Spleen (tissue), 7 donors: ENCODE results near the gene SRSF12.
A peak's percentile ranks its signal among the peaks of the same experiment; 100 is the strongest.

Experiments used
- POLR2A ChIP-seq, 3 donors: fragments of 450-650 bp; IDR thresholded peaks; one replicate each; pipeline ENCODE4 v1.5.1; 2017; ENCODE audit warnings: antibody characterized with exemption in 3 of 3, mild to moderate bottlenecking in 1 of 3
- POLR2AphosphoS5 ChIP-seq, 3 donors: sonication (generic); formaldehyde crosslinking; IDR thresholded peaks; one replicate each; pipeline ENCODE4 v1.5.1; 2017; ENCODE audit warnings: antibody characterized with exemption in 3 of 3
- TF ChIP-seq, protein P1 (sequence below), 11 experiments: fragments of 200-600 bp in 7 of 11; fragments of 450-650 bp in 4 of 11; sonication (generic) in 4 of 11; IDR thresholded peaks in 8 of 11; conservative IDR thresholded peaks in 3 of 11; 1 replicate in 7 of 11; 2 replicates in 4 of 11; pipeline versions ENCODE4 v1.4.0 to v1.8.0; 2016 to 2021; ENCODE audit warnings: antibody characterized with exemption in 11 of 11, inconsistent platforms in 4 of 11, mild to moderate bottlenecking in 1 of 11
- donor health status: DM: no; HTN: no; CAD: no; lungs with moderate emphysema.
- donor health status: DM: no; HTN: no; CAD: no.
- donor health status: DM: no; HTN: no; CAD: no.

DNA sequence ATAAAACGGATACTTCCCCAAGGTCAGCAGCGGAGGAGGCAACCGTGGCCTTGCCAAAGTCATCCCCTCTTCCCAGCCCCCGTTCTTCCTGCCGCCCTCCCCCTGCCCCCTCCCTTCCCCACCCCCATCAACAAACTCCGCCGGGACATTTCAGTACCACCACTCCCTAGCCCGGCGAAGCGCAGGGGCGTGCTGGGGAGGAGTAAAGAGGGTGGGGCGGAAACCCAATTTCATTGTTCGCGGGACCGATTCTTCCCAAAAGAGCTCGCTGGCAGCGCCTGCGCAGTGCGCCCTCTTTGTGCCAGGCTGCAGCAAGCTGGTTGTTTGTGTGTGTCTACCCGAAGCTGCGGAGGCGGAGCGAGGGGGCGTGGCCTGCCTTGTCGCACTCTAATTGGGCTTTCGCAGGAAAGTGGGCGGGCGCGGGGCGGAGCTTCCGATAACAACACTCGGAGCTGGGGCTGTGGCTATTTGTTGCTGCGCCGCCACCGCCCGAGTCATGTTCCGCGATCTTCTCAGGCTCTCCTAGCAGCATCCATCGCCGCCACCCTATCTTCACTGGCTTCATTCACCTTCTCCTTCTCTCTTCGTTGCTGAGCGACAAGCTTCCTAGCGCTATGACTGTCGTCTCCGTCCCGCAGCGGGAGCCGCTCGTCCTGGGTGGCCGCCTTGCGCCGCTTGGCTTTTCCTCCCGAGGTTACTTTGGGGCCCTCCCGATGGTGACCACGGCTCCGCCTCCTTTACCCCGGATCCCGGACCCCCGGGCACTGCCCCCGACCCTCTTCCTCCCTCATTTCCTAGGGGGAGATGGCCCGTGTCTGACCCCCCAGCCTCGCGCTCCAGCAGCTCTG lies 37.4 kb downstream of the SRSF12 start, which contains the start of gene PNRC1:
- TF ChIP-seq, protein P1, sequence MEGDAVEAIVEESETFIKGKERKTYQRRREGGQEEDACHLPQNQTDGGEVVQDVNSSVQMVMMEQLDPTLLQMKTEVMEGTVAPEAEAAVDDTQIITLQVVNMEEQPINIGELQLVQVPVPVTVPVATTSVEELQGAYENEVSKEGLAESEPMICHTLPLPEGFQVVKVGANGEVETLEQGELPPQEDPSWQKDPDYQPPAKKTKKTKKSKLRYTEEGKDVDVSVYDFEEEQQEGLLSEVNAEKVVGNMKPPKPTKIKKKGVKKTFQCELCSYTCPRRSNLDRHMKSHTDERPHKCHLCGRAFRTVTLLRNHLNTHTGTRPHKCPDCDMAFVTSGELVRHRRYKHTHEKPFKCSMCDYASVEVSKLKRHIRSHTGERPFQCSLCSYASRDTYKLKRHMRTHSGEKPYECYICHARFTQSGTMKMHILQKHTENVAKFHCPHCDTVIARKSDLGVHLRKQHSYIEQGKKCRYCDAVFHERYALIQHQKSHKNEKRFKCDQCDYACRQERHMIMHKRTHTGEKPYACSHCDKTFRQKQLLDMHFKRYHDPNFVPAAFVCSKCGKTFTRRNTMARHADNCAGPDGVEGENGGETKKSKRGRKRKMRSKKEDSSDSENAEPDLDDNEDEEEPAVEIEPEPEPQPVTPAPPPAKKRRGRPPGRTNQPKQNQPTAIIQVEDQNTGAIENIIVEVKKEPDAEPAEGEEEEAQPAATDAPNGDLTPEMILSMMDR (IDR thresholded peaks at IDR 0.05 in 8 of 11, conservative IDR thresholded peaks at IDR 0.05 in 3 of 11) = peak in 3 of 11 experiments; percentile 9 to 34 (median 32)
- TF ChIP-seq POLR2AphosphoS5 (IDR thresholded peaks at IDR 0.05) (peak; percentile 100), POLR2A (IDR thresholded peaks at IDR 0.05) (peak; percentile 99 to 100 (median 99))
